Measurements from ENCODE around the gene ACTG2.
"Not testable (repeated sequence)": the region's sequence is repeated elsewhere in the genome, so short reads cannot be mapped to it uniquely, and the experiment has no call there.

ACTG2 gene

DNA sequence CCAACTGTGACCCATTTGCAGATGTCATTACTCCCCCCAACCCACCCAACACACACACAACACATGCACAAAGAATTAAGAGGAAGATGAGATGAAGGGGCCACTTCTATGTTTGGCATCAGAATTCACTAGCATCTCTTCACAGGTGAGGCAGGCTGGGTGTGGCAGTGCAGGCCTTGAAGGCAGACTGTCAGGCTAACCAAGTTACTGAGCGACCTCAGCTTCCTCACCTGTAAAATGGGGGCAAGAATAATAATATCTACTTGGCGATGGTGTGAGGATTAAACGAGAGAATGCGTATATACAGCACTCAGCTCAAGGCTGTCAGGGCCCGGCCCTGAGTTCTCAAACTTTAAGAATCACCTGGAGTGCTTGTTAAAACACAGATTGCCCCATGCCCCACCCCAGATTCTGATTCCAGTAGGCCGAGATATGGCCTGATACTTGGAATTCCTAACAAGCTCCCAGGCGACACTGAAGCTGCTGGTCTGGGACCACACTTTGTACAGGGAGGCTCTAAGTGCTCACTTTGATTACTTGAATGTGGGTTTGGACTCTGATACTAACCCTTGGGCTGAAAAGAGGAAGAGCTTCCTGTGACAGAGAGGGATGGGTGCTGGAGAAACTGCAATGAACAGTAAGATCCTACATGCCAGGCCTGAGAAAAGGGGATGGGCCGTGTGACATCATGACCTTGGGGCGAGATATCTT lies 1.1 kb downstream of the ACTG2 start:
- DNase-seq (ENCODE audit: low spot score): no peak

- no peak for DNase-seq (ENCODE audit: low spot score)
Measured at GRCh38 chr2:73894475-73894850, 1.7 kb downstream of the ACTG2 start.

DNA sequence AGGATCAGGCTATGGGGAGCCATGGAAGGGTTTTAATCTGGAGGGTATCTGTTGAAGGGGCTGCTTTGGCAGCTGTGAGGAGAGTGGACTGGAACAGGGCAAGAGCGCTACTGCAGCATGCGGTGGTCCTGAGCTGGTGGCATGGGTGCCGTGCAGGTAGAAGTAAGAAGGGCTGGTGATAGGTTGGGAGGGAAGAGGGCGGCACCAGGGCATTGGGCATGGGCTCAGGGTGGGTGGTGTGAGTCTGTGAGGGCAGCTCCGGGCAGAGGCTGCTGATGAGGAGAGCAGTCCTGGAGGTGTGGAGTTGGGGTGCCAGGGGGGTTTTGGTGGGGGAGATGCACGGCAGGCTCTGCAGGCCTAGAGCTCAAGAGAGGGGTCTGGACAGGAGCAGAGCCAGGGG lies 2.1 kb downstream of the ACTG2 start:
- no peak for DNase-seq (ENCODE audit: low spot score)

- no peak for DNase-seq (ENCODE audit: low spot score)
Measured at GRCh38 chr2:73895473-73895872, 2.7 kb downstream of the ACTG2 start.

- DNase-seq (ENCODE audit: low spot score): no peak
Measured at GRCh38 chr2:73896362-73897239, 3.8 kb downstream of the ACTG2 start.

GRCh38 chr2:73897240-73897583 lies 4.4 kb downstream of the ACTG2 start:
- DNase-seq (ENCODE audit: low spot score): no peak

DNA sequence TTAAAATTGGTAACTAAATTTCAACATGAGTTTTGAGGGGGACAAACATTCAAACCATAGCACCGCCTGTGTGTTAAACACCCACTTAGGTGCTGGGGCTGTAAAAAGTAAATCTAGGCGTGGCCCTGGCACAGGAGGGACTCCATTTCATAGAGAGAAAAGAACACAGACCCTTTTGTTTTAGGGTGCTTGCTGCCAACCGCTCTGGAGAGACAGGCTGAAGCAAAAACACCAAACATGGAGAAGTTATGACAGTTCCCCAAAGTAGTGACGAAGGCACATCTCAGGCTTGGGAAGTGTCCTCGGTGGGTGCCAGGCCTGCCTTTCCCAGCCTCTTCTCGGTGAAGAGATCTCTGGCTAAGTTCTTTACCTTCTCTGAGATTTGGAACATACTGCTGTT lies 5.1 kb downstream of the ACTG2 start:
- DNase-seq (ENCODE audit: low spot score): no peak

DNA sequence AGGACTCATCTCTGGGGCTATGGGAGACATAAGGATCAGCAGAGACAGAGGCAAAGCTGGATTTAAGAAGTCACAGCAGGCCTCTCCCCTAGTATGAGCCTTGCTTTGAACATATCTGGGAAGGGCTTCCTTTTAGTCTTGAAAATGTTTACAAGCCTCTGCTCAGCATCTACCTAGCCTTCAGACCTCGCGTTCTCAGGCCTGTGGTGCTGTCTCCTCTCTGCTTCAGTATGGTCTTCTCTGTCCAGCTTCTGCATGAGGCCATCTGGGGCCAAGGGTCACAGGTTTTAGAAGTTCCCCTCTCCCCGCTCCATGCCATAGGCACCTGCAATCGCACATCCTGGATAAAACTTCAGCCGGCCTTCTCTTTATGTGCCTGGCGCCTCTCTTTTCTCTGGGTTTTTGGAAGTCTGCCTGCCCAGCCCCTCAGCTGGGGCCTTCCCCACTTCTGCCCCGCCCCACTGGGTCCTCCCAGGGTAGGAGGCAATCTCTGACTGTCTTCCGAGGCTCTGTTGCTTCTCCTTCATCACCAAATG lies 7.1 kb downstream of the ACTG2 start:
- DNase-seq (ENCODE audit: low spot score): no peak

GRCh38 chr2:73901143-73901542 lies 8.3 kb downstream of the ACTG2 start:
- DNase-seq (ENCODE audit: low spot score): no peak

DNA sequence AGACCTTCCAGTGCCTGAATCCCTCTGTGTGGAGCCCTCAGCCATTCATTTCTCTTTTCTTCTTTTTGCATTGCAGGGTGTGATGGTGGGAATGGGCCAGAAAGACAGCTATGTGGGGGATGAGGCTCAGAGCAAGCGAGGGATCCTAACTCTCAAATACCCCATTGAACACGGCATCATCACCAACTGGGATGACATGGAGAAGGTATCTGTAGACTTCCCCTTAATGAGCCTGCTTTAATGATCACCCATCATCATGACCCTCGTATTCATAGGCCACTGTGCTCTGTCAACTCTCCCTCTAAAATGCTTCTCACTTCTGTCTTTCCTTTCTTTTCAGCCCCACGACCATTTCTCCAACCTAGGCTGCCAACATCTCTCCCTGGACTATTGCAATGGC lies 9.5 kb downstream of the ACTG2 start:
- DNase-seq (ENCODE audit: low spot score): no peak

DNA sequence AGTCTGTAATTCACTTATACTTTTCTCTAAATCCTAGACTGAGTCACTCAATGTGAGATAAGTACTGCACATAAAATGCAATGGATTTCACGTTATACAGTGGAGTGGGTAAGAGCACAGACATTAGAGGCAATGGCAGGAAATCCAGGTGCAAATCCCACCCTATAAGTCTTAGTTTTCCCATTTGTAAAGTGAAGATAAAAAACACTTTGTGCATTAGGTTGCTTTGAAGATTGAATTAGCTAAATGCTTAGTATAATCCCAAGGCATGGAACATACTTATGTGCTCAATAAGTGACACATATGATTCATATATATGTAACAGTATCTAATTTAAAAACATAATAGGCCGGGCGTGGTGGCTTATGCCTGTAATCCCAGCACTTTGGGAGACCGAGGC lies 10.5 kb downstream of the ACTG2 start:
- no peak for DNase-seq (ENCODE audit: low spot score)

DNA sequence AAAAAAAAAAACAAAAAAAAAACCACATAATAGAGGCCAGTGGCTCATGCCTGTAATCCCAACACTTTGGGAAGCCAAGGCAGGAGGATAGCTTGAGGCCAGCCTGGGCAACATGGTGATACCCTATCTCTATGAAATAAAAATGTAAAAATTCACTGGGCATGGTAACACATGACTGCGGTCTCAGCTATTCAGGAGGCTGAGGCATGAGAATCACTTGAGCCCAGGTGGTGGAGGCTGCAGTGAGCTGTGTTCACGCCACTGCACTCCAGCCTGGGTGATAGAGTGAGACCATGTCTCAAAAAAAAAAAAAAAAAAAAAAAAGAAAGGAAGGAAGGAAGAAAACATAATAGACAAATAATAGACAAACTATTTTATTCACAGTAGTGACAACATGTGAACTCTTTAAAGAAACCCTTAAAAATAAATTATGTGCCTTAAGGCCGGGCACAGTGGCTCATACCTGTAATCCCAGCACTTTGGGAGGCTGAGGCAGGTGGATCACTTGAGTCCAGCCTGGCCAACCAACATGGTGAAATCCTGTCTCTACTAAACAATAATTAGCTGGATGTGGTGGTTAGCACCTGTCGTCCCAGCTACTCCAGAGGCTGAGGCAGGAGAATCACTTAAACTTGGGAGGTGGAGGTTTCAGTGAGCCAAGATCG lies 11.3 kb downstream of the ACTG2 start:
- not testable (repeated sequence) for DNase-seq (ENCODE audit: low spot score)

- DNase-seq (ENCODE audit: low spot score): no peak
Measured at GRCh38 chr2:73904952-73905351, 12.1 kb downstream of the ACTG2 start.

- no peak for DNase-seq (ENCODE audit: low spot score)
Measured at GRCh38 chr2:73906847-73907505, 14.2 kb downstream of the ACTG2 start.

DNA sequence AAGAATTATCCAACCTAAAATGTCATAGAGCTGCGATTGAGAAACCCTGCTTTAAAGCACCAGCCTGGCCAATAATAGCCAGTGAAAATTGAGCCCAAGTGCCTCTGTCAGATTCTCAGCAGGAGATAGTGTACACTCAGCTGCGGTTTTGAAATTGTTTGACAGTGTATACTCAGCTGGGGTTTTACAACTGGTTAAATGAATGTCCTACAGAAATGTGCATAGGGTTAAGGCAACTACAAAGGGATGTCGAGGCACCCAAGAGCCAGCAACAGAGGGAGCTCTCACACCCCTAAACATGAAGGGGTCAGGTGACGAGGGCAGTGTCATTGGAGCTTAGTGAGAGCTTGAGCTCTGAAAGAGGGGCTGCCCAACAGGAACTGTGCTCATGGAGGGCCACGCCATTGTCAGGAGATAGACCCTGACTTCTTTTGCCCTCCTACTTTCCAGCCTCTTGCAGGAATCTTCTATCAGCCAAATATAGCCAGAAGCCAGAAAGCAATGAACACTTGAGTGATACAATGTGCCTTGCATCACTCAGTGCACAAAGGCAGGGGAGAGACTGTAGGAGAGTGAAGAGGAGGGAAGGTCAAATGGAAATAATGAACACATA lies 15.1 kb downstream of the ACTG2 start:
- DNase-seq (ENCODE audit: low spot score): peak; percentile 19

DNA sequence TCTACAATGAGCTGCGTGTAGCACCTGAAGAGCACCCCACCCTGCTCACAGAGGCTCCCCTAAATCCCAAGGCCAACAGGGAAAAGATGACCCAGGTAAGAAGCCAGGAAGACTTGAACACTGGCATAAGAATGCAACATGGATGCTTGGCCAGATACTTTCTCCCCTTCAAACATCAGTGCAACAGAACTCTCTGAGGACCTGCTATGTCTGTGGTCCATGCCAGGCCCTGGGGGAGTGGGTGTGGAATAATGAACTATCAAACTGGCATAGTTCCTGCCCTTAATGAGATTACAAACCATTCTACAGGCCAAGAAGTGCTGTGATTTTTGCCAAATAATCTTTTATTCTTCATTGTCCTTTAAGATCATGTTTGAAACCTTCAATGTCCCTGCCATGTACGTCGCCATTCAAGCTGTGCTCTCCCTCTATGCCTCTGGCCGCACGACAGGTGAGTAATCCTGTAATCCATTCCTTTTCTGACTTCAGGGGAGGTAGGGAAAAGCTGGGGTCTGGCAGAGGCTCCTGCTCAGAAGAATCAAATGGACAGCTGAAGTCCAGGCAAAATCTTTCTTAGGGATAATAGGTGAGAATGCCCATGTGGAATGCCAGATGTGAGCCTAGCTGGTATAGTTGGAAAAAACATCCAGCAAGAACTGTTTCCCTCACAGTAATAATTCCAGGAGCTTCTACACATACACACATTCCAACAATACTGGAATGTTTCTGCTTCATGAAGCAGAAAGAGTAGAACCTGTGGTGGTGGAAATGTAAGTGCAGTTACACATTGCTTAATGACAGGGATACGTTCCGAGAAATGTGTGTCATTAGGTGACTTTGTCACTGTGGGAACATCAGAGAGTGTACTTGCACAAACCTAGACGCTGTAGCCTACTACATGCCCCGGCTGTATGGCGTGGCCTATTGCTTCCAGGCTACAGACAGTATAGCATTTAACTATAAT lies 16.2 kb downstream of the ACTG2 start:
- DNase-seq (ENCODE audit: low spot score): no peak

DNA sequence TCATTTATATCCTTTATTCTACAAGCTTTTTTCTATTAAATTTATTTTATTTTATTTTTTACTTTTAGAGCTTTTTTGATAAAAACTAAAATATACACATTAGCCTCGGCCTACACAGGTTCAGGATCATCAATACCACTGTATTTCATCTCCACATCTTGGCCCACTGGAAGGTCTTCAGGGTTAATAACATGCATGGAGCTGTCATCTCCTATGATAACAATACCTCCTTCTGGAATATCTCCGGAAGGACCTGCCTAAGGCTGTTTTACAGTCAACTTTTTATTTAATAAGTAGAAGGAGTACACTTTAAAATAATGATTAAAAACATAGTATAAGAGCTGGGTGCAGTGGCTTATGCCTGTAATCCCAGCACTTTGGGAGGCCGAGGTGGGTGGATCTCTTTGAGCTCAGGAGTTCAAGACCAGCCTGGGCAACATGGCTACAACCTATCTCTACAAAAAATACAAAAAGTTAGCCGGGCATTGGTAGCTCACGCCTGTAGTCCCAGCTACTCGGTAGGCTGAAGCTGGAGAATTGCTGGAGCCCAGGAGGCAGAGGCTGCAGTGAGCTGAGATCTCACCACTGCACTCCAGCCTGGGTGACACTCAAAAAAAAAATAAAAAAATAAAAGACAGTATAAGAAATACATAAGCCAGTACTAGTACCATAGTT lies 18.2 kb downstream of the ACTG2 start:
- no peak for DNase-seq (ENCODE audit: low spot score)

DNA sequence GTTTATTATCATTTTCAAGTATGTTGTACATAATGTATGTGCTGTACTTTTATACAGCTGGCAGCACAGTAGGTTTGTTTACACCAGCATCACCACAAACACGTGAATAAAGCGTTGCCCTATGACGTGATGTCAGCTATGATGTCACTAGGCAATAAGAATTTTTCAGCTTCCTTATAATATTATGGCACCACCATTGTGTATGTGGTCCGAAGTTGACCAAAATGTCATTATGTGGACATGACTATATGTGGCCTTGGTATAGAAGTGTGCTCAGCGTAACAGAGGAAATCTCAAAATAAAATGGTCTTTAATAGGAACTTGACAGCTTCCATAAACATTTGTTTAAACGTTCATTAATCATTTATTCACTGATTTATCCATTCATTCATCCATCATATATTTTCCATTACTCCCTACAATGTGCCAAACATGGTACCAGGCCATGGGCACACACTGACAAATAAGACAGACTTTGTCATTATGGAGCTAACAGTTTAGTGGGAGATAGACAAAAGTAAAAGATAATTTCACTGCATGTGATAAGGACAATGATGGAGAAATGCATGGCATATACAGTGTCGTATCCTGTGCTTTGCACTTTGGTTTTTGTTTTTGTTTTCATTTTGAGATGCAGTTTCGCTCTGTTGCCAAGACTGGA lies 18.9 kb downstream of the ACTG2 start:
- DNase-seq (ENCODE audit: low spot score): no peak

GRCh38 chr2:73913414-73914054 lies 20.7 kb downstream of the ACTG2 start:
- DNase-seq (ENCODE audit: low spot score): no peak
